Measurements from ENCODE around the gene PLA2G1B.

GRCh38 chr12:120292661-120293531 is 34.7 kb downstream of the PLA2G1B start, which contains the start of gene RNU4-1:
- TF ChIP-seq CTCF (IDR thresholded peaks at IDR 0.05) (no peak), ZFX (IDR thresholded peaks at IDR 0.05; ENCODE audit: borderline replicate concordance) (no peak)

Measured in 22Rv1 (cell line).